Esophagus mucosa (tissue), 1 donor: ENCODE measurements around the gene CRTC3. TPM values are rescaled to one million over a fixed set of nuclear protein-coding genes. Genes with fewer than 3 reads are reported as not detected.

Experiments
- ATAC-seq: fragments of 200-7000 bp; cut with Tn5 transposase; one replicate; pipeline ENCODE4 v1.9.1; 2020
- total RNA-seq: library from RNA; stranded (reverse); gene quantifications from one replicate; pipeline ENCODE4 v1.2.4, GENCODE V29; 2023
- donor health status: DM: yes; HTN: yes; CAD: no.

Gene CRTC3
- total RNA-seq, 1 donor from 2014 or later = 13.0 TPM

- no peak for ATAC-seq
These were observed 34.9 kb downstream of the CRTC3 start for GRCh38 chr15:90564590-90564989.

- ATAC-seq = no peak
These were observed 36.1 kb downstream of the CRTC3 start for GRCh38 chr15:90565866-90566265.

- ATAC-seq = no peak
These were observed 40.9 kb downstream of the CRTC3 start for GRCh38 chr15:90570643-90571042.

- peak; percentile 87 for ATAC-seq
These were observed 41.4 kb downstream of the CRTC3 start for GRCh38 chr15:90571063-90571541.

GRCh38 chr15:90572893-90573292 lies 43.2 kb downstream of the CRTC3 start:
- ATAC-seq = no peak

GRCh38 chr15:90576711-90577389 lies 47.1 kb downstream of the CRTC3 start:
- no peak for ATAC-seq

GRCh38 chr15:90579213-90579612 lies 49.5 kb downstream of the CRTC3 start:
- no peak for ATAC-seq

GRCh38 chr15:90580099-90580498 lies 50.4 kb downstream of the CRTC3 start:
- no peak for ATAC-seq

GRCh38 chr15:90580541-90580940 lies 50.8 kb downstream of the CRTC3 start:
- ATAC-seq = no peak

- ATAC-seq = no peak
These were observed 51.2 kb downstream of the CRTC3 start for GRCh38 chr15:90580946-90581345.

GRCh38 chr15:90581771-90582352 lies 52.1 kb downstream of the CRTC3 start:
- peak; percentile 25 for ATAC-seq

GRCh38 chr15:90582553-90582952 lies 52.8 kb downstream of the CRTC3 start:
- ATAC-seq = no peak

- no peak for ATAC-seq
These were observed 53.9 kb downstream of the CRTC3 start for GRCh38 chr15:90583471-90584252.

GRCh38 chr15:90584841-90585240 lies 55.1 kb downstream of the CRTC3 start:
- no peak for ATAC-seq

- ATAC-seq = no peak
These were observed 56.1 kb downstream of the CRTC3 start for GRCh38 chr15:90585863-90586262.

- no peak for ATAC-seq
These were observed 57.2 kb downstream of the CRTC3 start for GRCh38 chr15:90586948-90587347.

- no peak for ATAC-seq
These were observed 58.7 kb downstream of the CRTC3 start for GRCh38 chr15:90588427-90588826.

GRCh38 chr15:90591524-90591923 lies 61.8 kb downstream of the CRTC3 start:
- no peak for ATAC-seq

- ATAC-seq = peak; percentile 72
These were observed 62.6 kb downstream of the CRTC3 start for GRCh38 chr15:90592131-90592881.

GRCh38 chr15:90593499-90594158 lies 63.9 kb downstream of the CRTC3 start:
- no peak for ATAC-seq

GRCh38 chr15:90594301-90594738 lies 64.6 kb downstream of the CRTC3 start:
- peak; percentile 91 for ATAC-seq

- ATAC-seq = no peak
These were observed 66.0 kb downstream of the CRTC3 start for GRCh38 chr15:90595763-90596155.
